HFF-Myc (cell line): ENCODE results near the gene ZKSCAN5.
A peak's percentile ranks its signal among the peaks of the same experiment; 100 is the strongest.

Experiments
- DNase-seq: peaks from one replicate; pipeline ENCODE4 v3.0.0-alpha.2; 2011; ENCODE audit warnings: low read depth; ENCODE audit errors: extremely low read depth
- H3K4me3 ChIP-seq: replicated peaks from 2 replicates; pipeline ENCODE4 v1.5.1; 2011; ENCODE audit warnings: low read depth, mild to moderate bottlenecking, control low read depth, low read length
- TF ChIP-seq, protein P1 (sequence below): IDR thresholded peaks from 2 replicates; pipeline ENCODE4 v1.5.1; 2012; ENCODE audit warnings: mild to moderate bottlenecking, low read depth, low read length, control low read depth; ENCODE audit errors: missing control alignments

ZKSCAN5 gene

DNA sequence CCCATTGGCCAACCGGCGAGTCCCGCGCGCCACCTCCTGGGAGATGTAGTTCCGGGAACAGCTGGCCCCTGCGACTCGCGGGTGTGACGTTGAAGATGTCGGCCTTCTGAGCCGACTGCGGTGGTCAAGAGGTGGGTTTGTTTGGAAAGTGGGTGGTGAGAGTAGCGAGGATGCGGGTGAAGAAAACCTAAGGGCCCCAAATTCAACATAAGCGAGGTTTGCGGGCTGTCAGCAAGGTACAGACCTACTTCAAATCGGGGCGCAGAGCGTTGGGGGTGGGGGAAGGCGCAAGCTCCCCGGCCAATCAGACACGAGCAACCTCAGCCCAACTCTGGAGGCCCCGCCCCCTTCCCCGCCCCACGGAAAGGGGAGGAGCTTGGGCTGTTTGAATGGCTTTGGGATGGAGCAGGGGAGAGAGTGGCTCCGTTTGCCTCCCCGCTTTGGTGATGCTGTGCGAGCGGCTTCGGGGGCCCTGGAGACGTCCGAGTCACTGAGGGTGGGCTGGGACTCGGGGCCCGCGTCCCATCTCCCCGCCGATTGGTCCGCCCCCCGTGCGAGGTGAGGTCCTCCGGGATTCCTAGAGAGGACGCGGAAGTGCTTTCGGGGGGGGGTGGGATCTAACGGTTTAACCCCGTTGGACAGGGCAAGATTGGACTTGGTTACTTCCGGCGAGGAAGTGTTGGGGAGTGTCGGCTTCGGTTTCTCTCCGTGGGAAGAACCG is at the start of gene ZKSCAN5:
Gene ZKSCAN5 (plus strand): TSS at position 60 of the 721 bp plus-strand sequence. CDS start 1,383 bp downstream, outside the sequence.
- peak; percentile 80 for DNase-seq
- TF ChIP-seq, protein P1, sequence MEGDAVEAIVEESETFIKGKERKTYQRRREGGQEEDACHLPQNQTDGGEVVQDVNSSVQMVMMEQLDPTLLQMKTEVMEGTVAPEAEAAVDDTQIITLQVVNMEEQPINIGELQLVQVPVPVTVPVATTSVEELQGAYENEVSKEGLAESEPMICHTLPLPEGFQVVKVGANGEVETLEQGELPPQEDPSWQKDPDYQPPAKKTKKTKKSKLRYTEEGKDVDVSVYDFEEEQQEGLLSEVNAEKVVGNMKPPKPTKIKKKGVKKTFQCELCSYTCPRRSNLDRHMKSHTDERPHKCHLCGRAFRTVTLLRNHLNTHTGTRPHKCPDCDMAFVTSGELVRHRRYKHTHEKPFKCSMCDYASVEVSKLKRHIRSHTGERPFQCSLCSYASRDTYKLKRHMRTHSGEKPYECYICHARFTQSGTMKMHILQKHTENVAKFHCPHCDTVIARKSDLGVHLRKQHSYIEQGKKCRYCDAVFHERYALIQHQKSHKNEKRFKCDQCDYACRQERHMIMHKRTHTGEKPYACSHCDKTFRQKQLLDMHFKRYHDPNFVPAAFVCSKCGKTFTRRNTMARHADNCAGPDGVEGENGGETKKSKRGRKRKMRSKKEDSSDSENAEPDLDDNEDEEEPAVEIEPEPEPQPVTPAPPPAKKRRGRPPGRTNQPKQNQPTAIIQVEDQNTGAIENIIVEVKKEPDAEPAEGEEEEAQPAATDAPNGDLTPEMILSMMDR = no peak

DNA sequence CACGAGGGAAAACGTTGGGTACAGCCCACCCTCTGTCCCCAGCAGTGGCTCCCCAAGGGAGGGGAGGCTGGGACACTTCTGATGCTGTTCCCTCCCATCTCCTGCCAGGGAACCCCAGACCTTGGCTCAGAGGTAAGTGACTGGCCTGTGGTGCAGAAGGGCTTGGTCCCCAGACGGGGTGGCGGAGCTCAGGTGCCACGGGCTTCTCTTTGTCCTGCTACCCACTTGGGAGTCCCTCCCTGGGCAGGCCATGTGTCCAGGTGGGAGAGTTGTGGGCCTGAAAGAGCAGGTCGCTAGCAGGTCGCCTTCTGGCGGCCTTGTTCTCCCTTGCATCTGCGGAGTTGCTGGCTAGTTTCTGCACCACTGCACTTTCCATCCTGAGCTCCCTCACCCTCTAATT is 48.6 kb upstream of the ZKSCAN5 start:
- TF ChIP-seq, protein P1 = no peak
- DNase-seq = no peak

More for the DNA sequence above, at the start of gene ZKSCAN5:
- peak within 1 kb of the TSS; percentile 82 for H3K4me3 ChIP-seq

DNA sequence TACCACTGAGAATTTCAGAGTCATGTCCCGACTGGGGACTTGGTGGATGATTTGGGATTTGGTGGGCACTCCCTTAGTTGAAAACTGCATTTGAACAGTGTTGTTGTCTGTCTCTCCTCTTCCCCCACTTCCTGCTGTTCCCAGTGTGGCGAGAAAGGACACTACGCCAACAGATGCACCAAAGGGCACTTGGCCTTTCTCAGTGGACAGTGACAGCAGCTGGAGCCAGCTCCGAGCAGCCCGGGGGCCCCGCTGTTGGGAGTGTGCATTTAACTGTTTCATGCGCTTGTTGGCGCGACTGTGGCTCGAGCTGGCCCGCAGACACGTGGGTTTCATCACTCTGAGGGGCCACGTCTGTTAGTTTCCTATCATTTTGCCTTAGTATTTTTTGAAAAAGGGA is 48.2 kb upstream of the ZKSCAN5 start:
- no peak for DNase-seq
- H3K4me3 ChIP-seq = no peak overlapping the region
- TF ChIP-seq, protein P1 = no peak

More for the DNA sequence above, 48.6 kb upstream of the ZKSCAN5 start:
- H3K4me3 ChIP-seq = no peak overlapping the region

DNA sequence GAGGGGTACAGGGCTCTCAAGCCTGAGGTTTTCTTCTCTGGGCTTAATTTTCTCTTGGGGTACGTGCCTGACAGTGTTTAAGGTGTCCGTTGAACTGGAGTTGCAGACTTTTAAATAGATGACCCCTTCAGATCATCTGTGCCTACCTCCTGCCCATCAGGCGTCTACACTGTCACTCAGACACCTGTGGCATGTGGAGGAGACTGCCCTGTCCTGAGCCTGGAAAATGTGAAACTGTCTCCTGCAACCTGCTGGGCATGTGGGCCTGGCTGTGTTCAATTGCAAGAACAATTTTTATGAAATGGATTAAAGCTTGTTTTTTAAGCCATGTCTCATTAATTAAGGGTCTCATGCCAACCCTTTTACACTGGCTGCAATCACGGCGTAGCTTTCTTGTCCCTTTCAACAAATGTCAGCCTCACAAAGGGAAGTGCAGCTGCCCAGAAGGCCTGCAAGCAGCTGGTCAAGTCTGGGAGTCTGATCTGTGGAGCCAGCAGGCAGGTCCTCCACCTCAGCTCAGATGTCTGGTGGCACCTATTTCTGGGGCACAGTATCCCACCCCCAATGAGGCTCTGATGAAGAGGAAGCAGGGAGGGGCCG is 47.3 kb upstream of the ZKSCAN5 start:
- TF ChIP-seq, protein P1 = no peak
- H3K4me3 ChIP-seq = no peak overlapping the region
- no peak for DNase-seq

DNA sequence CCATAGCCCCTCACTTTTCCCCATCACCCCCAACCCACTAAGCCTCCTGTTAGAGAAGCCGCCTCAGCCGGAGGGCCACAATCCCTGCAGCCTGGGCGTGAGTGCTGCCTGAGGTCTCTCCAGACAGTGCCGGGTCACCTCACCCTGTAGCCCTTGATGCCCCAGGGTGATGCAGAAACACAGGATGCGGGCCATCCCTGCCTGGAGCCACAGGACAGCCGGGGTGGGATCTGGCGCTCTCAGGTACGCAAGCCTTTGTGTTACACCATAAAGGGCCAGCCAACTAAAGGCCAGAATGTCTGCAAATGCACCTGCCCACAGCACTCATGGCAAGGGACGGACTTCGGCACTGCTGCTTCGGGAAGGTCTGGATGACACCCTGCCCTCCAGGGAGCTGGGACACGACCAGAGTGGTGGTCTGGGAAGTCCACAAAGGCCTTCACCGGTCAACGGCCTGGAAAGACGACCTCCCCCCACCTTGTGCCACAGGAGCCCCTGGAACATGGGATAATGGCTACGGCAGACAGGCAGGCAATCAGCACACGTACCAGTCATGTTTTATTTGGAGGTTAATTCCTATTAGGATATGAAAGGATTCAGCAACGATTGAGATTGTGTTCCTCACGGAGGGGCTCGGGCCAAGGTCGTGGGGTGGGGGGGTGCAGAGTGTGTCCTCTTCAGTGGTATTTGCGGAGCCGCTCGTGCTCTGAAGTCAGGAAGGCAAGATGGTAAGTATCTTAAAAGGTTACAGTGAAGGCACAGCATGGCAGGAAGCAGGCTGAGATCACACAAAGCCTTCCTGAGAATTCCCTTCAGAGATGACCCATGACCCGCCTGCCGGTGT is 46.6 kb upstream of the ZKSCAN5 start:
- TF ChIP-seq, protein P1 = no peak
- no peak overlapping the region for H3K4me3 ChIP-seq
- no peak for DNase-seq

DNA sequence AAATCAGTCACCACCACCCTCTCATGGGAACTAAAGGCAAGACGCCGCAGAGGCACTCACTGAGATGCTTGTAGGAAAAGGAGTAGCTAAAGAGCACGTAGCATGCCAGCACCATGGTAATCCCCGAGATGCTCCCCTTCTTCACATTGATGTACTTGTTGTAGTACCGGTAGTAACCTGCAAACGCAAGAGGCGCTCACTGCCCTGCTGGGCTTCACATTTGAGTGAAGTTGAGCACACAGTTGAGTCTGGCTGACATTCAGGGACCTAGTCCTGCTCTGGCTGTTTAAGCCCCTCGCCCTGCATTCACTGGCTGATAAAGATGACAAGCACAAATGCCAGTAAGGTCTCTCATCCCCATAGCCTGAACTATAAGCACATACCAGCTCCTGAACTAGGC is 45.4 kb upstream of the ZKSCAN5 start:
- no peak overlapping the region for H3K4me3 ChIP-seq
- DNase-seq = no peak
- TF ChIP-seq, protein P1 = peak; percentile 48
